Measurements from ENCODE around the gene TNP2. TPM values are rescaled to one million over a fixed set of nuclear protein-coding genes. Genes with fewer than 3 reads are reported as not detected.

Gene TNP2
- not detected in 2 replicates for total RNA-seq

GRCh38 chr16:11268921-11269375 lies at the start of gene TNP2:
Gene TNP2, minus strand, starts transcription at chr16:11269325. Its CDS starts 63 bp downstream, at chr16:11269262.

GRCh38 chr16:11280616-11281522 lies 11.7 kb upstream of the TNP2 start, which contains the start of gene PRM1:
Gene PRM1, minus strand, starts transcription at chr16:11281330. Its CDS starts 92 bp downstream, at chr16:11281238.

GRCh38 chr16:11276143-11276895 lies 7.2 kb upstream of the TNP2 start, which contains the start of gene PRM2:
Gene PRM2, minus strand, starts transcription at chr16:11276480. Its CDS starts 110 bp downstream, at chr16:11276370.

GRCh38 chr16:11272921-11273720 lies 4.0 kb upstream of the TNP2 start, which contains the start of gene PRM3:
Gene PRM3, minus strand, starts transcription at chr16:11273629. Its CDS starts 34 bp downstream, at chr16:11273595.

GRCh38 chr16:11255737-11256660 lies 13.1 kb downstream of the TNP2 start, which contains the start of gene SOCS1:
Gene SOCS1, minus strand, starts transcription at chr16:11256204. Its CDS starts 726 bp downstream, at chr16:11255478.

Other genes starting within 250 kb of the TNP2 start
- 2.8 and 5.5 TPM in 2 replicates for gene SOCS1, start 13.1 kb downstream of the TNP2 start, total RNA-seq
- not detected in 2 replicates for gene PRM3, start 4.3 kb upstream of the TNP2 start, total RNA-seq
- gene PRM2, start 7.2 kb upstream of the TNP2 start, total RNA-seq = not detected in 2 replicates
- gene PRM1, start 12.0 kb upstream of the TNP2 start, total RNA-seq = not detected in 2 replicates
- gene RMI2, start 76.1 kb upstream of the TNP2 start, total RNA-seq = 15.6 and 21.4 TPM in 2 replicates